ENCODE data around the gene OTX1. TPM values are rescaled to one million over a fixed set of nuclear protein-coding genes. Genes with fewer than 3 reads are reported as not detected.

OTX1 gene
- total and polyA plus RNA-seq, 10 of the 15 experiments (the other 5 are each of a cell fraction or from before 2014, with no cell fraction given) = 0.04 to 0.67 (median 0.23) TPM; not detected in 2

GRCh38 chr2:63035169-63035568 is 15.5 kb upstream of the OTX1 start:
- no TSS peak for BruUV-seq (replicated peaks)
- 98% methylated on average over 2 of the region's 2 CpGs for WGBS (ENCODE audit: insufficient coverage, insufficient replicate concordance, low lambda C conversion rate, missing lambda C conversion rate)
- peak; percentile 35 for FAIRE-seq
- ChIA-PET CTCF (no interaction called here), SMC1A (ENCODE audit: uncharacterized antibody, unreplicated experiment) (interaction anchor here (1.0 to 2.3 kb wide), 3 partner anchors 11 to 45 kb away, joined by 3 to 7 read pairs (median 4); no protein-coding TSS in a partner anchor), POLR2A (no interaction called here), RAD21 (ENCODE audit: unreplicated experiment) (no interaction called here)
- Histone ChIP-seq H3K27me3 (replicated peaks in 1 of 2; ENCODE audit: control insufficient read depth in 2 of 2, insufficient read depth in 2 of 2, low read length in 1 of 2) (no peaks in the 10 kb centered on the region), H4K20me1 (ENCODE audit: control insufficient read depth, insufficient read depth) (no peaks in the 10 kb centered on the region), H3K4me3 (no peak overlapping the region), H3K4me1 (ENCODE audit: control insufficient read depth, insufficient read depth, low read length) (no peaks in the 10 kb centered on the region), H3K4me2 (ENCODE audit: control insufficient read depth, insufficient read depth) (no peak overlapping the region), H3K79me2 (ENCODE audit: control insufficient read depth, insufficient read depth, low read length) (no peaks in the 10 kb centered on the region), H3K9ac (ENCODE audit: control insufficient read depth, insufficient read depth, low read length) (no peak overlapping the region), H3K9me3 (replicated peaks; ENCODE audit: control insufficient read depth, insufficient read depth, low read length) (no peaks in the 10 kb centered on the region), H3K27ac (ENCODE audit: control insufficient read depth, insufficient read depth) (no peak overlapping the region), H3K36me3 (ENCODE audit: control insufficient read depth in 2 of 2, insufficient read depth in 2 of 2, low read length in 1 of 2) (no peaks in the 10 kb centered on the region), H2AFZ (ENCODE audit: control insufficient read depth, low read depth, low read length) (no peak overlapping the region)
- intact Hi-C loops (cut with micrococcal nuclease; ENCODE audit: unreplicated experiment) = no loop called here
- no peak for ATAC-seq
- in situ Hi-C loops (cut with MboI) = no loop called here
- TF ChIP-seq POLR2AphosphoS5 (IDR thresholded peaks at IDR 0.05; ENCODE audit: low read length) (no peak), BHLHE40 (IDR thresholded peaks at IDR 0.05; ENCODE audit: borderline replicate concordance in 1 of 2, low read depth in 2 of 2, low read length in 1 of 2) (no peak), STAT1 (conservative IDR thresholded peaks at IDR 0.05) (no peak), HDAC6 (IDR thresholded peaks at IDR 0.05; ENCODE audit: unreplicated experiment) (no peak)
- TF ChIP-seq, protein P1, sequence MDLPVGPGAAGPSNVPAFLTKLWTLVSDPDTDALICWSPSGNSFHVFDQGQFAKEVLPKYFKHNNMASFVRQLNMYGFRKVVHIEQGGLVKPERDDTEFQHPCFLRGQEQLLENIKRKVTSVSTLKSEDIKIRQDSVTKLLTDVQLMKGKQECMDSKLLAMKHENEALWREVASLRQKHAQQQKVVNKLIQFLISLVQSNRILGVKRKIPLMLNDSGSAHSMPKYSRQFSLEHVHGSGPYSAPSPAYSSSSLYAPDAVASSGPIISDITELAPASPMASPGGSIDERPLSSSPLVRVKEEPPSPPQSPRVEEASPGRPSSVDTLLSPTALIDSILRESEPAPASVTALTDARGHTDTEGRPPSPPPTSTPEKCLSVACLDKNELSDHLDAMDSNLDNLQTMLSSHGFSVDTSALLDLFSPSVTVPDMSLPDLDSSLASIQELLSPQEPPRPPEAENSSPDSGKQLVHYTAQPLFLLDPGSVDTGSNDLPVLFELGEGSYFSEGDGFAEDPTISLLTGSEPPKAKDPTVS (IDR thresholded peaks at IDR 0.05; ENCODE audit: low read depth, low read length) = no peak
- TF ChIP-seq, protein P2, sequence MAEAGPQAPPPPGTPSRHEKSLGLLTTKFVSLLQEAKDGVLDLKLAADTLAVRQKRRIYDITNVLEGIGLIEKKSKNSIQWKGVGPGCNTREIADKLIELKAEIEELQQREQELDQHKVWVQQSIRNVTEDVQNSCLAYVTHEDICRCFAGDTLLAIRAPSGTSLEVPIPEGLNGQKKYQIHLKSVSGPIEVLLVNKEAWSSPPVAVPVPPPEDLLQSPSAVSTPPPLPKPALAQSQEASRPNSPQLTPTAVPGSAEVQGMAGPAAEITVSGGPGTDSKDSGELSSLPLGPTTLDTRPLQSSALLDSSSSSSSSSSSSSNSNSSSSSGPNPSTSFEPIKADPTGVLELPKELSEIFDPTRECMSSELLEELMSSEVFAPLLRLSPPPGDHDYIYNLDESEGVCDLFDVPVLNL (IDR thresholded peaks at IDR 0.05; ENCODE audit: low read depth, low read length) = no peak
- no peak for DNase-seq (ENCODE audit: low read depth, low spot score)
